HG02884 (cell line): Measurements from ENCODE around the gene CDC27.
"Not testable (repeated sequence)": the region's sequence is repeated elsewhere in the genome, so short reads cannot be mapped to it uniquely, and the experiment has no call there.

Experiments
- ATAC-seq: cut with Tn5 transposase; IDR thresholded peaks from one replicate; pipeline ENCODE4 v1.9.1; 2021; ENCODE audit warnings: mild to moderate bottlenecking, moderate library complexity; ENCODE audit not compliant: unreplicated experiment

CDC27 gene

DNA sequence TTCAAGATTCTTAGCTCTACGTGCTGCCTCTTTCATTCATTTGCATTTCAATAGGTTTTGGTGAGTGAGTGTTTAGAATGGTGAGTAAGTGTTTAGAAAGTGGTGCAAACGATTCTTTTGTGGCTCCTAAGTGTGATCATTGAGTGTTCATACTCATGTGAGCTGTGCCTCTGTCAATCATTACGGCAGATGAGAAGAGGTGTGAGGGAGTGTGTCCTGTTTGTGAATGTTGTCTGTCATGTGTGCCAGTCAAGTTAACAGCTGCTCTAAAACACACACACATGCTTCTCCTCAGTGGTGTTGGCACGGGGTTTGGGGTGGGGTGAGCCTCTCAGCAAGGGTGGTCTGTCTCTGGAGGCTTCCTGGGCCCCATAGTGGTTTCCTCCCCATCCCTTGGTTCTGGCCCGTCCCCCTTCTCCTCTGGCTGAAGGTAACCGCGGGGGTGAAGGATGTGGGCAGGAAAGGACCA is 31.5 kb upstream of the CDC27 start:
- ATAC-seq = no peak

GRCh38 chr17:47219621-47220475 is 30.8 kb upstream of the CDC27 start:
- ATAC-seq = no peak

GRCh38 chr17:47218896-47219430 is 29.9 kb upstream of the CDC27 start:
- no peak for ATAC-seq

DNA sequence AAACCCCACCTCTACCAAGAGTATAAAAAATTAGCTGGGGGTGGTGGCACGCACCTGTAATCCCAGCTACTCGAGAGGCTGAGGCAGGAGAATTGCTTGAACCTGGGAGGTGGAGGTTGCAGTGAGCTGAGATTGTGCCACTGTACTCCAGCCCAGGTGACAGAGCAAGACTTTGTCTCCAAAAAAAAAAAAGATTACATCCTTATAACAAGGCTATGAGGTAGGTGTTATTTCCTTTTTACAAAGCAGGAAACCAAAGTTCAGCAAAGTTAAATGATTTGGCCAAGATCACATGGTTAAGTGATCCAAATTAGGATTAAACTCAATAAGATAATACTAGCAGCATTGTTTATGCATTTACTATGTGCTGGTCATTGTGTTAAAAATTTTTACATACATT is 28.2 kb upstream of the CDC27 start:
- not testable (repeated sequence) for ATAC-seq

- not testable (repeated sequence) for ATAC-seq
Observed at GRCh38 chr17:47216821-47217220, 27.7 kb upstream of the CDC27 start.

DNA sequence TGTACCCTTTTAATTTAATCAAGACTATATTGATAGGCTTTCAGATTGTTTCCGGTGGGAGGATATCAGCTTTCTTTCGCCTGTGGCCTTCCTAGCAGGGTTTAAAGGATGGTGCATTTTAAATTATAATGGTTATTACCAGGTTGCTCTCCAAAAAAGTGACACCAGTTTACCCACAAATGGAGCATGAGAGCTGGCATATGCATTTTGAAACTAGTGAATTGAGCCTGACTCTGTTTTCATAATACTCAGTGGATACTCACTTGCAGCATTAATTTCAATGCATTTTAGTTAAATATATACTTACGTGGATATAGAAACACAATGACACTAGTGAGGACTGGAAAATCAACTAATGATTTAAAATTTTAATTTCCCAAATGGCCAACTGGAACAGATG is 25.8 kb upstream of the CDC27 start:
- ATAC-seq = no peak

- no peak for ATAC-seq
Observed at GRCh38 chr17:47213540-47213939, 24.4 kb upstream of the CDC27 start.

DNA sequence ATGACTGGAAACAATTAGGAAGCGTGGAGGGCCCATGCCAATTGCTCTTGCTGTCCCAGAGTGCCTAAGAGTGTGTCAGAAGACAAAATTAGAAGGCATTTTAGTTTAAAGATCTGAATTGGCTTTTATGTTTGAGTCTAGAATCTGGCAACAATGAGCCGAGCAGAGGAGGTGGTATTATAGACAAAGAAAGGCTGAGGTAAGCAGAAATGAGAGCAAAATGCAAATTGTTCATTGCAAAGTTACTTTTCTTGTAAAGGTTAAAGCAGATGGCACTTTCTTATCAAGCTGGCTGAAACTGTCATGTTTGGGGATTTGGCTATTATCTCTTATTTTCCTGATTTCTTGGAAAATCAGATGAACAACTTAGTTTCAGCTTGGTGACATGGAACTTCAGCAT is 23.4 kb upstream of the CDC27 start:
- no peak for ATAC-seq

GRCh38 chr17:47210779-47211178 is 21.7 kb upstream of the CDC27 start:
- no peak for ATAC-seq

GRCh38 chr17:47210105-47210504 is 21.0 kb upstream of the CDC27 start:
- no peak for ATAC-seq

- ATAC-seq = no peak
Observed at GRCh38 chr17:47209499-47209898, 20.4 kb upstream of the CDC27 start.

DNA sequence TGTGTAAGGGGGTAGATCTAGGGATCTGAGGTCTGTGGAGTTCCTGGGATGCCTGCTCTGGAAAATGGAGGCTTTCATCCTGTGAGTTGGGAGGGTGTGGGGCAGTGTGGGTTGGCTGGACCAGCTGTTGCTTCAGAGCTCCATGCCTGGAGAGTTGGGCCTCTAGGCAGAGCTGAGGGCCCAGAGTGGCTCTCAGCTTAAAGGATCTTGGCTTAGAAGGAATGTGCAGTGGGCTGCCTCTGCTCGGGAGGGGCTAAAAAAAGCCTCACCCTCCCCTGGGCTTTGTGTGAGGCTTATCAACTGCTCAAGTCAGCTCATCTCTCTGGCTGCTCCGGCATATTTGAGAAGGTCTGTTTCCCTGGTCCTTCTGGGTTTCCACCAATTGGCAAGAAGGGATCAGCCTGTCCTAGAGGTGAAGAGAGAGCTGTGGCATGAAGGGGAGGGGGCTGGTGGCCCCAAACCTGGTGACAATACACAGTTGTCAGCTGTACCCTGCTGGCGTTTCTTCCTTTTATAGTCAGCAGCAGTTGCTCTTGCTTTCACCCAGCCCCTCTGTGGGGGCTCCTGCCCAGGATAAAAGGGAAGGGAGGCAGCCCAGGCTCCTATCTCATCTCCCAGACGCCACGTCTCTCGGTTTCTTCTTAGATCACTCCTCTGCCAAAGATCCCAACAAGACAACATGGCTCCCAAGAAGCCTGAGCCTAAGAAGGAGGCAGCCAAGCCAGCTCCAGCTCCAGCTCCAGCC is 19.8 kb upstream of the CDC27 start, which contains the start of gene MYL4:
MYL4 (plus strand) TSS at position 605 of the 745 bp plus-strand sequence; CDS start at position 680, 75 bp downstream.
- ATAC-seq = no peak

DNA sequence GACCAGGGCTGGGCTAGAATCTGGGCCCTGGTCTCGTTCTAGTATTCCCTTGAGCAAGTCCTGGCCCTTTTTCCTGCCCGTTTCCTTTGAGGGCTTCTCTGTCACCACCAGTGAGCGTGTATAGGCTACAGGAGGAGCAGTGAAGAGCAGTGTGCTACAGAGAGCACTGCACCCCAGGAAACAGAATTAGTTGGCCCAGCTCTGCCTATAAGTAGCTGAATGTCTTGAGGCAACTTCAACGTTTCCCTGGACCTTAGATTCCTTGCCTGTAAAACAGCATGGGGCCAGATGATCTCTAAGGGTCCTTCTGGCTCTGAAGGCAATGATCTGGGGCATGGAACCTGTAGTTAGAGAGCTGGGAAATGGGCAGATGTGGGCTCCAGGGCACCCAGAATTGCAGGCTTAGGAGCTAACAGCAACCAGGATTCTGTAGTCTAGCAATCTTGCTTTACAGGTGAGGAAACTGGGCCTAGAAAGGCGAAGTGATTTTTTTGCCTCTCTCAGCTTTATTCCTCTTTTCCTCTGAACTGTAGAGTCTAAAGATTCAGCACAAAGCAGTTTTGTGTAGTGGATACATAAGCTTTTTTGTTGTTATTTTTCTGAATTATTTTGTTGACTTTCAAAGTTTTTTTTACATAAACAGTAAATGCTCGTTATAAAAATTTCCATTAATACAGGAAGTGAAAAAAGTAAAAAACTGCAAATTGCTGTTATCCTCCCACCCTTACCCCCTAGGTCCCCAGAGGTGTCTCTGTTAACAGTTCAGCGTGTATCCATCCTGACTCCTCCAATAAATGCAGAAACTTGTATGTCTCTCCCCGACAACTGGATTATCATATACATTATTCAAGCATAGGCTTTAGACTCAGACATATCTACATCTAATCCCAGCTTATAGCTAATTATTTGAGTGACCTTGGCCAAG is 18.3 kb upstream of the CDC27 start:
- ATAC-seq = no peak

GRCh38 chr17:47205419-47205963 is 16.4 kb upstream of the CDC27 start:
- ATAC-seq = peak; percentile 56

DNA sequence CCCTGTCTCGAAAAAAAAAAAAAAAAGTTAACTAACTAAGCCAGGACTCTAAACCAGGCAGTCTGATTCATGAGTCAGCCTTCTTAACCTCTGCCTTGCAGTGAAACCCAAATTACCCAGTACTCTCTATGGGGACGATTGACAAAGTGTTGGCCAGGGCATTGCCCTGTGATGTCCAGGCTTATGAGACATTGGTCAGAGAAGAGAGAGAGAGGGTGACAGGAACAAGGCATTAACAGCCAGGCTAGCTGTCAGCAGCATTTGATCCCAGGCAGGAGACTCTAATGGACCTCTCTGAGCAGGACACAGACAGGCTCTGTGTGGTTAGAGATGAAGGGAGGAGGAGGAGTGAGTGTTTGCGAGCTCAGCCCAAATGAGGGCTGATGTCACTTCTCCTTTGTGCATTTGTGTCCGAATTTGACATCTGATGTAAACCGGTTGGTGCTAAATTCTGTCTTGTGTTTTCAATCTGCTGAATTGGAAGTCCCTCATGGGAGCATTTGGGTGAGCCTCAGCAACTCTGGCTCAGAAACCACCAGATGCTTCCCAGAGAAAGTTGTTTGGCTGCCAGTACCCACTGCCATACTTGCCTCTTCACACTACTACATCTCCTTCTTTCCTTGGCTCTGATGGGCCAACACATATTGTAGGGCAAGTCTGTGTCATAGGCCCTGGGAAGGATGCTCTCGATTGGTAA is 15.8 kb upstream of the CDC27 start:
- no peak for ATAC-seq

DNA sequence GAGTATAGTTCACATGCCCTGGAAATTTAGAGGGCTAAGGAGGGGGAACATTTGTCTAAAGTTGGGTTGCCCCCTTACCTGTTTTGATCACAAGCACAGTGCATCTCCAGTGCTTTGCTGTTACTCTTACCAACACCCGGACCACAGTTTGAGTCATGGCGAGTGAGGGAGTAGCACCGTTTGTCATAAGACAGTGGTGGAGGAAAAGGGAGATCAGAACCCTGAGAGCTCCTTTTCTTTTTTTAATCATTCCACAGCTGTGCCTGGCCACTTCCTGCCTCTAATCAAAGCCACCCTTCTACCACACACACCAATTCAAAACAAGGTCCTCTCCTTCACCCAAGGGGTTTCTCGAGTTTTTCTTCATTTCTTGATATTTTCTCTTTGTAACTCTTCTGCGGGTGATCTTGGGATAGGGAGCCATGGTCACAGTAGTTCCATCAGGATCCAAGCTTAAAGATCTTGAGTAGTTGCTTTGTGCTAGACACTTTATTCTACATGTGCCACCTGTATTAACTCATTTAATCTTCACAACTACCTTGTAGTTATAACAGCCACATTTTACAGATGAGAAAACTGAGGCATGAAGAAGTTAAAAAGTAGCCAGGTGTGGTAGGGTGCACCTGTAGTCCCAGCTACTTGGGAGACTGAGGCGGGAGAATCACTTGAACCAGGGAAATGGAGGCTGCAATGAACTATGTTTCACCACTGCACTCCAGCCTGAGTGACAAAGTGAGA is 15.1 kb upstream of the CDC27 start:
- ATAC-seq = no peak

- no peak for ATAC-seq
Observed at GRCh38 chr17:47201166-47201565, 12.1 kb upstream of the CDC27 start.

- ATAC-seq = no peak
Observed at GRCh38 chr17:47200325-47200664, 11.2 kb upstream of the CDC27 start.
